Transverse colon (tissue), 3 donors: Measurements from ENCODE around the gene GPC6.

Source experiments
- POLR2A ChIP-seq: fragments of 450-650 bp; IDR thresholded peaks from one replicate; pipeline ENCODE4 v1.6.1; 2016; ENCODE audit warnings: antibody characterized with exemption, mild to moderate bottlenecking, moderate library complexity
- TF ChIP-seq, protein P1 (sequence below), 5 experiments: fragments of 200-600 bp in 3 of 5; fragments of 450-650 bp in 2 of 5; sonication (generic) in 3 of 5; IDR thresholded peaks; 1 replicate in 2 of 5; 2 replicates in 3 of 5; pipeline ENCODE4 v1.5.1; 2016 to 2017; ENCODE audit warnings: antibody characterized with exemption in 5 of 5, inconsistent platforms in 3 of 5, mild to moderate bottlenecking in 2 of 5, moderate library complexity in 1 of 5

- no peak for TF ChIP-seq POLR2A
- TF ChIP-seq, protein P1, sequence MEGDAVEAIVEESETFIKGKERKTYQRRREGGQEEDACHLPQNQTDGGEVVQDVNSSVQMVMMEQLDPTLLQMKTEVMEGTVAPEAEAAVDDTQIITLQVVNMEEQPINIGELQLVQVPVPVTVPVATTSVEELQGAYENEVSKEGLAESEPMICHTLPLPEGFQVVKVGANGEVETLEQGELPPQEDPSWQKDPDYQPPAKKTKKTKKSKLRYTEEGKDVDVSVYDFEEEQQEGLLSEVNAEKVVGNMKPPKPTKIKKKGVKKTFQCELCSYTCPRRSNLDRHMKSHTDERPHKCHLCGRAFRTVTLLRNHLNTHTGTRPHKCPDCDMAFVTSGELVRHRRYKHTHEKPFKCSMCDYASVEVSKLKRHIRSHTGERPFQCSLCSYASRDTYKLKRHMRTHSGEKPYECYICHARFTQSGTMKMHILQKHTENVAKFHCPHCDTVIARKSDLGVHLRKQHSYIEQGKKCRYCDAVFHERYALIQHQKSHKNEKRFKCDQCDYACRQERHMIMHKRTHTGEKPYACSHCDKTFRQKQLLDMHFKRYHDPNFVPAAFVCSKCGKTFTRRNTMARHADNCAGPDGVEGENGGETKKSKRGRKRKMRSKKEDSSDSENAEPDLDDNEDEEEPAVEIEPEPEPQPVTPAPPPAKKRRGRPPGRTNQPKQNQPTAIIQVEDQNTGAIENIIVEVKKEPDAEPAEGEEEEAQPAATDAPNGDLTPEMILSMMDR (IDR thresholded peaks at IDR 0.05) = no peak
These were observed 70.0 kb downstream of the GPC6 start for GRCh38 chr13:93296584-93296983.
